GM18517 (cell line): Measurements from ENCODE around the gene OSBPL5.
"Not testable (repeated sequence)": the region's sequence is repeated elsewhere in the genome, so short reads cannot be mapped to it uniquely, and the experiment has no call there.

Experiments
- ATAC-seq: cut with Tn5 transposase; IDR thresholded peaks from one replicate; pipeline ENCODE4 v1.9.1; 2021; ENCODE audit warnings: mild to moderate bottlenecking, moderate library complexity; ENCODE audit not compliant: unreplicated experiment

Gene OSBPL5

DNA sequence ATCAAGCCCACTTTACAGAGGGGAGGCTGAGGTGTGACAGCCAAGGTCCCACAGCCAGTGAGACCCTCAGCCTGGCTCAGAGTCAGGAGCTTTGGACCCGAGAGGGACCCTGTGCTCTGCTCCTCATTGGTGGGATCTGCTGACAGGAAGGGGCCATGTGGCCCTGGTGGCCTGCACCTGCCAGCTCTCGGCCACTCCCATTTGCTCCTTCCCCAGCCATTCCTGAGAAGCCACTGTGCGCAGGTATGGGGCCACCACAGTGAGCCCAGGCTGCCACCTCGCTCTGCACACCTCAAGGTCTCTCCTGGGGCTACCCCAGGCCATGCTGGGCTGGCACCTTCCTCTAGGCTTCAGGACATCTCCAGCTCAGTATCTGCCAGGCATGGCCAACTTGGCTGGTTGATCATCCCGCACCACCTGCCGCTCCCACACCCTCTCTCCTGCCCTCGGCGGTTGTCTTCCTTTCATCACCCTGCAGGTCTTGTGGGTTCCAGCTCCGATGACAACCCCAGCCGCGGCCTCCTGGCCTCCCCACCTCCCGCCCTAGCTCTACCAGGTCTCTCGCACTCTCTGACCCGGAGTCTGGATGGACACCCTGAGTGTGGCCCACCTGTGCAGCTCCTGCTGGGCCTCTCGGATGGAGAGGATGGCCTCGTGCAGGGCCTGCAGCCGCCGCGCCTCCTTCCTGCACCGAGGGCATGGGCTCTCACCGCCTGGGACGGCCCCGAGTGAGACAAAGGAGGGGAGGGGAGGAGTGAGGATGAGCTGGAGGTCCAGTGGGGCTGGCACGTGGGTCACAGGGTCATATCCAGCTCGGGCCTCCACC, 75.7 kb downstream of the OSBPL5 start:
- ATAC-seq, result no peak

GRCh38 chr11:3088806-3089205, 76.3 kb downstream of the OSBPL5 start:
- ATAC-seq, result no peak

DNA sequence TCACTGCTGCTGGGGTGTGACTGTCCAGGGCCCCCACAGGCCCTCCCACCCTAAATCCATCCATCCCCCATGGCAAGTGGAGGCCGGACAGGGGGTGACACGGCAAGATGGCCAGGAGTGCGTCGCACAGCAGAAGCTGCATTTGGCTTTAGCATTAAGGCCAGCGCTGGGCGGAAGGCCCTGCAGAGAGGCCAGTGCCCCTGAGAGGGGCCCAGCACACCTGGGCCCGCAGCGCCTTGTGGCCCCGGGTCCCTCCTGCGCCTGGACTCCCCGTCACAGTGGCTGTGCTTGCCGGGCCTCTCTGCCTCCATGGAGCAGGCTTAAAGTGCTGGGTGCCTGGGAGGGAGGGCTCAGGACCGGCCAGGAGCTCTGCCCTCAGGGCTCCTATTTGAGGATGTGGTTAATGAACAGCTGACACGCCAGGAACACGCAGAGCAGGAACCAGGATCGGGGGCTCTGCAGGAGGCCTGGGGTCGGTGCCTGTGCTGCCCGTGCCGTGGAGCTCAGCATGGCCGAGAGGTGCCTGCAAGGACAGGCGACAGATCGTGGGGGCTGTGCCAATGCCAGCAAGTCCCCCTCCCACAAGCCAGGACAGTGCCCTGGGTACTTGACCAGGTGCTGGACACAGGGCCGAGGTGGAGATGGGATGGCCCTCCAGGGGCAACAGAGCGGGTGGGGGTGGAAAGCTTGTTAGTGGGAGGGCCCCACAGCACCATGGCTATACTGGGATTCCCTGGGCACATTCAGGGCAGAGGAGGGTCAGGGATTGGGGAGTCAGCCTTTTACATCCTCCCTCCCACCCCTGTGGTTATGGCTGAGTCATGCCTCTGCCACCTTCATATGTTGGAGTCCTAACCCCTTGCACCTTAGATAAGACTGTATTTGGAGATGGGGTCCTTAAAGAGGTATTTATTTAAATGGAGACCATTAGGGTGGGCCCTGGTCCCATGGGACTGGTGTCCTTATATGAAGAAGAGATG, 77.0 kb downstream of the OSBPL5 start:
- ATAC-seq, result no peak

DNA sequence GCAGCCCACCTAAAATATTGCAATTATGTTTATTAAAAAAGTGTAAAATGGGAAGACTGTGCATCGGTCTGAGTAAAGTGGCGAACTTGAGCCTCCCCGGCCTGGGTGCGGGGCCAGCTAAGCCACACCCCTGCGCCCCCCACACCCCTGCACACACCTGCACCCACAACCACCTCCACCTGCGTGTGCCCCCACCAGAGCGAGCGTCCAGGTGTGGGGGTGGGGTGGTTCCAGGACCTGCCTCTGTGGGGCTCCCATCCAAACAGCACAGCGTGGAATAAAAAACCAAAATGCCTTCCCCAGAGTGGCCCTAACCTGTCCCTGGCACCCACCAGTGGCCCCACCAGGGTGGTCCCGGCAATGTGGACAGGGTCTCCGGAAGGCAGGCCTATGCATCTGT, 77.7 kb downstream of the OSBPL5 start:
- ATAC-seq, result no peak

DNA sequence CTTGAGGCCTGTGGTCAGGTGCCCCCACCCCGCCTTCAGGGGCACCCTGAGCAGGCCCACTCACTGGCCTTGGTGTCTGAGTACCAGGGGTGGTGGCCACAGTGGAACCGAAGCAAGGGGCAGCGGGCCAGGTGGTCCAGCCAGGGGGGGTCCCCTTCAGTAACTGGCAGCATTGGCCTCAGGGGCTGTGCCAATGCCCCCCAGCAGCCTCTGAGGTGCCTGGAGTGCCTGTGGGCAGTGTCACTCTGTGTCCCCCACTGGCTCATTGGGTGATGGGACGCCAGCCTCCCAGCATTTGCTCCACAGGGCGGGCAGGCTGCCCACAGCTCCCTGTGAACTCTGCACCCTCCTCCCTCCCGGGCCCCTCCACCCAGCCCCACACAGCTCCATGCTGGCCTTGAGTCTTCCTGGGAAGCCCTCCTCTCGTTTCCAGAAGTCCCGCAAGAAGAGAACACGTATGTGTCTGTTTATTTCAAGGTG, 78.4 kb downstream of the OSBPL5 start:
- ATAC-seq, result no peak

DNA sequence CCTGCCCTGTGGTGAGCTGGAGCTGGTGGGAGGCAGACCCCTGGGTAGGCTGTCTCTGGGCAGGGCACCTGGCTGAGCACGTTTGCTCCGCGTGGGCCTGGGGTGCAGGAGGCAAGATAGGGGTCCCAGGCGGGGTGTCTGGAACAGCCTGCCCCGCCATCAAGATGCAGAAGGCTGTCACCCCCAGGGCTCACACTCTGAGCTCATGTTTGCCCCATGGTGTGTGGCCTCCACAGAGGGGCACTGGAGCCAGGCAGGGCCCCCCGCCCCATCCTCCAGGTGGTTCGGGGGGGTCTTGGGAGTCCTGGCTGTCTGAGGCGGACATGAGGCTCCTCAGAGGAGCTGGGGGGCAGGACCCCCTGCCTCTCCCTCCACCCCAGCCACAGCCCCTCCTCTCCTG, 79.0 kb downstream of the OSBPL5 start:
- no peak for ATAC-seq

DNA sequence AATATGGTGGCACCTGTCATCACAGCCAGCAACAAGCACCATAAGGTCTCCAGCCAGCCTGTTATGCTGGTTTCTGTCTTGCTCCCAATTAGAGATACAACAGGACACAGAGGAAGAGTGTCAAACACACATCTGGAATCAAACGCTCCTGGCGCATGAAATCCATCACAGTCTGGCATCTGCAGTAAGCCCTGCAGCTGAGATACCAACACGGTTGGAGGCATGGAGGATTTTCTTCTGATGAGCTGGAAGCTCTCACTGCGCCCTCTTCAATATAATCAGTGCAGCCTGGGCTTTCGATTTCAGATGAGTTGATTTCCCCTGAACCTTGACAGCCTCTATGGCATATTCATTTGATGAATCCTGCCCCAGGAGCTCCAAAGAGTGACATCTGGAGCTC, 80.1 kb downstream of the OSBPL5 start:
- no peak for ATAC-seq

DNA sequence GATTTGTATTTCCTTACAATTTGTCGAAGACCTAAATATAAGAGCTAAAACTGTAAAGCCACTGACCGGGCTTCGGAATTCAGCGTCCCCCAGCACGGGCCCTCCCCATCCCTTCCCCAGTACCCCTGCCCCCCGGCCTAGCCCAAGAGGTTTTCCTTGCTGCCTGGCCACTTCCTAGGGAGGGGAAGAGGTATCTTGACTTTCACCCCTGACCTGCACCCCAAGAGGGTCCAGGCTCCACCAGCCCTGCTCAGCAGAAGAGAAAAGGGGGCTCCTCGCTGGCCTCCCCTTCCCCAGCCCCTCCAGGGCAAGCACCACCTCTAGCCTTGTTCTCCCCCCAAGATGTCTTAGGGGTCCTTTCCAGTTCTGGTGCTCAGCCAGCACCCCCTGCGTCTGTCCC, 81.8 kb downstream of the OSBPL5 start:
- ATAC-seq, result no peak

GRCh38 chr11:3081386-3081751, 83.7 kb downstream of the OSBPL5 start:
- ATAC-seq, result no peak

- no peak for ATAC-seq
Measured at GRCh38 chr11:3080733-3081385, 84.3 kb downstream of the OSBPL5 start.

- no peak for ATAC-seq
Measured at GRCh38 chr11:3080104-3080503, 85.0 kb downstream of the OSBPL5 start.

GRCh38 chr11:3077846-3078440, 87.2 kb downstream of the OSBPL5 start:
- no peak for ATAC-seq

DNA sequence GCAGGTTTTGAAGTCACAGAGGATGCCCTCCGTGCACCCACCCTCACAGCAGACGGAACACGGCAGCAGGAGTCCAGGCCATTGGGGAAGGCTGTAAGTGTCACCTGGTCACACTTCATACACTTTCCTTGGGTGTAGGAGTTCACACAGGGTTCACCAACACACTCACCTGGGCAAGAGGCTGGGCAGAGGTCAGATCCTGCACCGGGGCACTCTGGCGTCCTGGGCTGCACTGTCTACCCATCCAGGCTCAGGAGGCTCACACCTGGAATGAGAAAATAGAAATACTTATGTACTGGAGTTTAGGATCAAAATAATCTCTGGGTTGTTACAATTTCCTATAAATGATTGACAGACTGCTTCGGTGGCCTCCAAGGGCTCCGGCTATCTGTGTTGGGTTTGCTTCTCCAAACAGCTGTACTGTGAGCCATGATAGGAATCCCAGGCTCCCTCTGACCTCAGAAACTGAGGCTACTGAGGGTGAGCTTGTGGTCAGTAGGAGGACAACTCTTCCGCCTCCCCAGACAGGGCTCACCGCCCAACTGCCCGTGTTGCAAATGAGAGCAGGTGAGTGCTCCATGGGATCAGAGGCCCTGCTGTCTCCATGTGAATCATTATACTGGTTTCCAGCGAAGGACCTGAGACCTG, 87.8 kb downstream of the OSBPL5 start:
- ATAC-seq, result no peak

DNA sequence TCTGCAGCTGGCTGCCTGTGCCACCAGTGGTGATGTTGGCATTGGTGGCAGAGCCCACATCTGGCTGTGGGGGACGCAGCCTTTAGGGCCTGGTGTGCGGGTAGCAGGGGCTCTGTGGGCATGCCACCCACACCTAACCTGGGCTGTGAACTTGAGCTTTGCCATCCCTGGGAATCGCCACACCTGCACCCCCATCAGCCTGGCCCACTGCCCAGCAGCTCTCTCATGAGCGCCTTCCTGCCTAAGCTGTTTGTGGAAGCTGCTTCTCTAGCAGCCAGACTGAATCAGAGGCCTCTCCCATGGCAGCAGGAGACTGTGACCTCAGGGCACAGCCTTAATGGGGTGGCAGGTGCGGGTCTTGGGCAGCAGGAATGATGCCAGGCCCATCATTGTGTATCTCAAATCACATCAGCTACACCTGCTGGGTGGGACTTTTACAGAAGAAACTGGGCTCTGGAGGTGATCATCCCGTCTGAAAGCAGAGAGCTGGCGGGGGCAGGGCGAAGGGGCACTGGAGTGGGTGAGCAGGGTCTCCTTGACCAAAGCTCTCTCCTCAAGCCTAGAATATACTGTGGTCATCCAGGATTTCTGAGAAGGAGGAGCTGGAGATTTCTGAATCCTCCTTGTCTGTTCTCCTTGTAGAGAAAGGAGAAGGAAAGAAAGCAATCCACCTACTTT, 90.1 kb downstream of the OSBPL5 start:
- ATAC-seq, result no peak

DNA sequence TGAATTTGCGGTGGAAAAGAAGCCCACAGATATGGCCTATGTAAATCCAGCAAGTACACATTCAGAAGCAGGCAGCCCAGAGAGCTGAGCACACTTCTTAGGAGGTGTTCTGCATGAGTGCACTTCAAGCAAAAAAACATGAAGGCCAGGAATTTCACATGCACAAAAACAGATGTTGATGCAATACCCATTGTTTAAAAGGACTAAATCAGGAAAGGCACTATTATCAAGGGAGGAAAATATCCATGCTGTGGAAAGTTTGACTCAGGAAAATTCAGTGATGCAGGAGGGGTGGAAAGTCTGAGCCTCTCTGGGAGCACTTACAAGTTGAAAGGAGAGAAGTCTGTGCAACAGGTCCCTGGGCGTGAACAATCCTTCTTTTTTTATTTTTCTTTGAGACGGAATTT, 92.1 kb downstream of the OSBPL5 start:
- no peak for ATAC-seq

GRCh38 chr11:3069425-3069824, 95.7 kb downstream of the OSBPL5 start:
- ATAC-seq, result no peak

DNA sequence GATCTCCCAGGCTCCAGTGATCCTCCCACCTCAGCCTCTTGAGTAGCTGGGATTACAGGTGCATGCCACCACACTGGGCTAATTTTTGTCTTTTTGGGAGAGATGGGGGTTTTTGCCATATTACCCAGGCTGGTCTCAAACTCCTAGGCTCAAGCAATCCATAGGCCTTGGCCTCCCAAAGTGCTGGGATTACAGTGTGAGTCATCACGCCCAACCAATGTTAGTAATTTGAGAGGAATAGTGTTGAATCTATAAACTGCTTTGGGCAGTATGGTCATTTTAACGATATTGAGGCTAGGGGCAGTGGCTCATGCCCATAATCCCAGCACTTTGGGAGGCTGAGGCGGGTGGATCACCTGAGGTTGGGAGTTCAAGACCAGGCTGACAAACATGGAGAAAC, 98.8 kb downstream of the OSBPL5 start:
- ATAC-seq, result not testable (repeated sequence)

GRCh38 chr11:3064709-3065108, 100.4 kb downstream of the OSBPL5 start:
- not testable (repeated sequence) for ATAC-seq

- not testable (repeated sequence) for ATAC-seq
Measured at GRCh38 chr11:3063876-3064275, 101.2 kb downstream of the OSBPL5 start.

GRCh38 chr11:3063432-3063831, 101.7 kb downstream of the OSBPL5 start:
- ATAC-seq, result not testable (repeated sequence)
